NB4 (cell line): ENCODE results near the gene PDE4B.

Experiments used
- DNase-seq: peaks from one replicate; pipeline ENCODE4 v3.0.0; 2010; ENCODE audit warnings: low read depth
- H3K4me3 ChIP-seq: one replicate; pipeline ENCODE4 v1.5.1; 2011; ENCODE audit warnings: mild to moderate bottlenecking, low read depth, low read length, moderate library complexity
- MAX ChIP-seq: IDR thresholded peaks from 2 replicates; pipeline ENCODE4 v1.6.1; 2011; ENCODE audit warnings: low read depth, low read length
- MYC ChIP-seq: IDR thresholded peaks from 2 replicates; pipeline ENCODE4 v1.6.1; 2011; ENCODE audit warnings: low read depth, low read length
- POLR2A ChIP-seq: IDR thresholded peaks from 2 replicates; pipeline ENCODE4 v1.6.1; 2011; ENCODE audit warnings: mild to moderate bottlenecking; ENCODE audit not compliant: insufficient read length; ENCODE audit errors: extremely low read depth
- TF ChIP-seq, protein P1 (sequence below): IDR thresholded peaks from one replicate; pipeline ENCODE4 v1.5.1; 2012; ENCODE audit warnings: low read depth, low read length

PDE4B gene

GRCh38 chr1:66359269-66359668 is 566.6 kb downstream of the PDE4B start:
- no peak for DNase-seq
- TF ChIP-seq MAX (no peak), POLR2A (no peak), MYC (no peak)
- TF ChIP-seq, protein P1, sequence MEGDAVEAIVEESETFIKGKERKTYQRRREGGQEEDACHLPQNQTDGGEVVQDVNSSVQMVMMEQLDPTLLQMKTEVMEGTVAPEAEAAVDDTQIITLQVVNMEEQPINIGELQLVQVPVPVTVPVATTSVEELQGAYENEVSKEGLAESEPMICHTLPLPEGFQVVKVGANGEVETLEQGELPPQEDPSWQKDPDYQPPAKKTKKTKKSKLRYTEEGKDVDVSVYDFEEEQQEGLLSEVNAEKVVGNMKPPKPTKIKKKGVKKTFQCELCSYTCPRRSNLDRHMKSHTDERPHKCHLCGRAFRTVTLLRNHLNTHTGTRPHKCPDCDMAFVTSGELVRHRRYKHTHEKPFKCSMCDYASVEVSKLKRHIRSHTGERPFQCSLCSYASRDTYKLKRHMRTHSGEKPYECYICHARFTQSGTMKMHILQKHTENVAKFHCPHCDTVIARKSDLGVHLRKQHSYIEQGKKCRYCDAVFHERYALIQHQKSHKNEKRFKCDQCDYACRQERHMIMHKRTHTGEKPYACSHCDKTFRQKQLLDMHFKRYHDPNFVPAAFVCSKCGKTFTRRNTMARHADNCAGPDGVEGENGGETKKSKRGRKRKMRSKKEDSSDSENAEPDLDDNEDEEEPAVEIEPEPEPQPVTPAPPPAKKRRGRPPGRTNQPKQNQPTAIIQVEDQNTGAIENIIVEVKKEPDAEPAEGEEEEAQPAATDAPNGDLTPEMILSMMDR, result no peak
- H3K4me3 ChIP-seq, result no peak overlapping the region

GRCh38 chr1:66359815-66360214 is 567.1 kb downstream of the PDE4B start:
- no peak overlapping the region for H3K4me3 ChIP-seq
- TF ChIP-seq, protein P1, result no peak
- TF ChIP-seq POLR2A (no peak), MAX (no peak), MYC (no peak)
- DNase-seq, result no peak

- peak; percentile 61 for DNase-seq
- H3K4me3 ChIP-seq, result no peak overlapping the region
- TF ChIP-seq, protein P1, result peak; percentile 6
- TF ChIP-seq MYC, result no peak
These were observed 567.6 kb downstream of the PDE4B start for GRCh38 chr1:66360285-66360724.

- no peak for TF ChIP-seq MYC
- TF ChIP-seq MAX, result no peak
- no peak for TF ChIP-seq POLR2A
- TF ChIP-seq, protein P1, result no peak
- no peak for DNase-seq
- no peak overlapping the region for H3K4me3 ChIP-seq
These were observed 572.1 kb downstream of the PDE4B start for GRCh38 chr1:66364578-66365391.

GRCh38 chr1:66365635-66366034 is 572.9 kb downstream of the PDE4B start:
- TF ChIP-seq, protein P1, result no peak
- TF ChIP-seq MYC, result no peak
- TF ChIP-seq POLR2A, result no peak
- TF ChIP-seq MAX, result no peak
- DNase-seq, result no peak
- no peak overlapping the region for H3K4me3 ChIP-seq

GRCh38 chr1:66366634-66367033 is 573.9 kb downstream of the PDE4B start:
- TF ChIP-seq MYC, result no peak
- no peak for TF ChIP-seq MAX
- no peak for TF ChIP-seq POLR2A
- TF ChIP-seq, protein P1, result no peak
- no peak overlapping the region for H3K4me3 ChIP-seq
- DNase-seq, result no peak
